SK-N-MC (cell line): ENCODE measurements around the gene SKP1.

Experiments
- EZH2 ChIP-seq: fragments of 200-600 bp; sonication (generic); IDR thresholded peaks from one replicate; pipeline ENCODE4 v1.6.1; 2017; ENCODE audit warnings: antibody characterized with exemption
- FOXP2 ChIP-seq: optimal IDR thresholded peaks from 2 replicates; pipeline ENCODE3; 2011; ENCODE audit warnings: mild to moderate bottlenecking, moderate library complexity; ENCODE audit not compliant: insufficient read depth; ENCODE audit errors: extremely low read length, control extremely low read depth
- POLR2AphosphoS5 ChIP-seq: IDR thresholded peaks from 2 replicates; pipeline ENCODE4 v1.6.1; 2012; ENCODE audit warnings: mild to moderate bottlenecking, low read depth, low read length, borderline replicate concordance

DNA sequence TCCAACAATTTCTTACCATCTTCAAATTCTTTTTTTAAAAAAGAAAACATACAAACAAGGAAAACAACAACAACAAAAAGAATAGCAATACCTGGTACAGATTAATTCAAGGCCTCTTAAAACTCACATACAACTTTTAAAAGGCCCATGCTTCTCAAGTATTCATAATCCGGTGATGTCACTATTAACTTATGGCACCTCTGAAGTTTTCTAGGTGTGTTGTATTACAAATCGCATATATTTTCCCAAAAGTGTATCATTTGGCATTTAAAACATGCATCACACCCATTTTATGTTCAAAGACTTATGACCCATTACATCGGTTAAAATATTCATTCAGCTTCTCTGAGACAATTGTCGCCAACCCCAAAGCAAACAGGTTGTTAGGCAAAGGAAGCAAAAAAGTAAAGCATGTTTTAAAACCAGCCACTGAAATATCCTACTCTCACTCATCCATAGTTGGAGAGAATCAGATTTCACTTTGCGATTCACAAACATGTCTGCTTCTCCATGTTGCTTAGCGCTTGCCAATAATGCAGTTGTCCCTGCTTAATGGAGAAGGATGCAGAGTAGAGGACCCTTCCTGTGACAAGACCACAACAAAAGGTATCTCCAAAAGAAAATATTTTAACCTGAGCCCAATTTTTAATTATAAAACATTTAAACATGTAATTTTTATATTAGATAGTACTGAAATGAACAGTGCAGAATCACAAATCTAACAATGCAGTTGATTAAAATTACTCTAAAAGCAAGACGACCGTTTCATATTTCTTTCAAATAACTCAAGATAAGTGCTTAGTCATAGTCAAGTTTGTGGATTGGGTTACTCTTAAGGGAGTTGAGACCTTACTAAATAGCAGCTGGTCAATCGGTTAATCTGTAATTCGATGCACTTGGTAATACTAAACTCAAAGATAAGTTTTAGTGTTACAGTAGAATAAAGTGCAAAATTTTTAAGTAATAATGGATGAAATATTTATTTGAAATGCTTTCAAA lies 1.6 kb downstream of the SKP1 start:
- TF ChIP-seq EZH2 (no peak), POLR2AphosphoS5 (no peak), FOXP2 (no peak)
